Hepatocyte (in vitro differentiated cells): ENCODE results near the gene TWIST2. TPM values are rescaled to one million over a fixed set of nuclear protein-coding genes. Genes with fewer than 3 reads are reported as not detected.

ENCODE experiments used
- DNase-seq: peaks from one replicate; pipeline ENCODE4 v3.0.0-alpha.2; 2016; ENCODE audit warnings: low spot score
- H2AFZ ChIP-seq: fragments of 200-600 bp; sonication (generic); 2 replicates; pipeline ENCODE4 v1.6.0; 2016; ENCODE audit warnings: antibody characterized with exemption, mild to moderate bottlenecking
- H3K27ac ChIP-seq: fragments of 200-600 bp; sonication (generic); 2 replicates; pipeline ENCODE4 v1.5.1; 2016; ENCODE audit warnings: mild to moderate bottlenecking
- H3K27me3 ChIP-seq: fragments of 200-600 bp; sonication (generic); 2 replicates; pipeline ENCODE4 v1.6.1; 2016
- H3K36me3 ChIP-seq: fragments of 200-600 bp; sonication (generic); replicated peaks from 2 replicates; pipeline ENCODE4 v1.5.1; 2016; ENCODE audit warnings: low read depth; ENCODE audit not compliant: insufficient read depth
- H3K4me1 ChIP-seq: fragments of 200-600 bp; sonication (generic); 2 replicates; pipeline ENCODE4 v1.5.1; 2016; ENCODE audit warnings: mild to moderate bottlenecking, moderate library complexity; ENCODE audit not compliant: insufficient read depth
- H3K4me2 ChIP-seq: fragments of 200-600 bp; sonication (generic); 2 replicates; pipeline ENCODE4 v1.6.0; 2016
- H3K4me3 ChIP-seq: fragments of 200-600 bp; sonication (generic); 2 replicates; pipeline ENCODE4 v1.5.1; 2016; ENCODE audit warnings: mild to moderate bottlenecking
- H3K79me2 ChIP-seq: fragments of 200-600 bp; sonication (generic); 2 replicates; pipeline ENCODE4 v1.6.0; 2017; ENCODE audit warnings: mild to moderate bottlenecking
- H3K9me2 ChIP-seq: fragments of 200-600 bp; sonication (generic); replicated peaks from 2 replicates; pipeline ENCODE4 v1.6.0; 2017; ENCODE audit warnings: mild to moderate bottlenecking; ENCODE audit not compliant: insufficient read depth
- H3K9me3 ChIP-seq: fragments of 200-600 bp; sonication (generic); 2 replicates; pipeline ENCODE4 v1.5.1; 2016; ENCODE audit warnings: low read depth, mild to moderate bottlenecking
- H4K20me1 ChIP-seq: fragments of 200-600 bp; sonication (generic); 2 replicates; pipeline ENCODE4 v1.6.0; 2016; ENCODE audit warnings: mild to moderate bottlenecking; ENCODE audit not compliant: insufficient read depth, poor library complexity, severe bottlenecking
- EZH2 ChIP-seq: fragments of 200-600 bp; sonication (generic); IDR thresholded peaks from 2 replicates; pipeline ENCODE4 v1.6.1; 2016; ENCODE audit warnings: antibody characterized with exemption, mild to moderate bottlenecking, borderline replicate concordance
- EZH2phosphoT487 ChIP-seq: fragments of 200-600 bp; sonication (generic); IDR thresholded peaks from one replicate; pipeline ENCODE4 v1.6.1; 2018; ENCODE audit warnings: antibody characterized with exemption, mild to moderate bottlenecking, low read depth, moderate library complexity; ENCODE audit not compliant: unreplicated experiment, severe bottlenecking
- WGBS: methylation state at CpG from one replicate; pipeline ENCODE4 v1.1.6; 2016; ENCODE audit warnings: low lambda C conversion rate; ENCODE audit errors: missing lambda C conversion rate; 5-methylcytosine and 5-hydroxymethylcytosine counted together
- polyA plus RNA-seq: library from polyadenylated mRNA; unstranded; fragments of >200 nt; fragmentation: Nextera tagmentation; extraction: Ambion mirVana; gene quantifications from 2 replicates; pipeline ENCODE4 v1.2.1, GENCODE V29; 2016
- total RNA-seq: library from RNA; depleted of rRNA; stranded (reverse); fragments of >200 nt; gene quantifications from 2 replicates; pipeline ENCODE4 v1.2.3, GENCODE V29; 2014
- TF ChIP-seq, protein P1 (sequence below): fragments of 200-600 bp; sonication (generic); IDR thresholded peaks from 2 replicates; pipeline ENCODE4 v1.5.1; 2016; ENCODE audit warnings: antibody characterized with exemption, mild to moderate bottlenecking; ENCODE audit not compliant: poor library complexity

TWIST2 gene
- total and polyA plus RNA-seq, 2 experiments from 2014 or later = 13.5 to 19.7 TPM

DNA sequence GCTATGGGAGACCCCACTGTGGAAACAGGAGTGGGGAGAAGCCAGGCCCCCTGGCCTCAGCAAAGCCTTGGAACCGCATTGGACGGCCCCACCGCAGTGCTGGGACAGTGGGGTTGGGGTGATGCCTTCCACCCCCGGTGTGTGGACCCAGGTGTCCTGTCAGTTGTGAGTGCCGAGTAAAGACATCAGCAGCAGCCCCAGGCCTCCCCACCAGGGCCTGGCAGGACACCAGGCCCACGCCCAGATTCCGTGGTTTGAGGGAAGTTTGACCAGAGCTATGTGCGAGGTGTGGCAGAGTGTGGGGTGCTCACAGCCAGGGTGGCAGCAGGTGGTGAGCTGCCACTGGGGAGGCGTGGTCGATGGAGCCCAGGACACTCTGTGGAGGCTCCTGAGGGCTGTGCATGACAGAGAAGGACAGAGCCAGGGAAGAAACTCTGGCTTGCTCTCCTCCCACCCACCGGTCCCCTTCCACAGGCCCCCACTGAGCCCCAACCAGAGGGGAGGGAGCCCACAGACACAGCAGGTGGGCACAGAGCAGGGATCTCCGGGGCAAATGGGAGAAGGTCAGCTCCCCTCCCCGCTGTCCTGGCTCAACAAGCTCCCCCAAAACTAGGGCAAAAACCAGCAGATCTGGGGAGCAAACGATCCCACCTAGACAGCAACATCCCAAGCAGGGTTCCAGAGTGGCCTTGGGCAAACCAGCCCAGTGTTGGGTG is 69.1 kb downstream of the TWIST2 start:
- no peak overlapping the region for H3K4me3 ChIP-seq
- no peak overlapping the region for H3K4me2 ChIP-seq
- H3K9me2 ChIP-seq = no peaks in the 10 kb centered on the region
- H3K27ac ChIP-seq = no peak overlapping the region
- TF ChIP-seq, protein P1, sequence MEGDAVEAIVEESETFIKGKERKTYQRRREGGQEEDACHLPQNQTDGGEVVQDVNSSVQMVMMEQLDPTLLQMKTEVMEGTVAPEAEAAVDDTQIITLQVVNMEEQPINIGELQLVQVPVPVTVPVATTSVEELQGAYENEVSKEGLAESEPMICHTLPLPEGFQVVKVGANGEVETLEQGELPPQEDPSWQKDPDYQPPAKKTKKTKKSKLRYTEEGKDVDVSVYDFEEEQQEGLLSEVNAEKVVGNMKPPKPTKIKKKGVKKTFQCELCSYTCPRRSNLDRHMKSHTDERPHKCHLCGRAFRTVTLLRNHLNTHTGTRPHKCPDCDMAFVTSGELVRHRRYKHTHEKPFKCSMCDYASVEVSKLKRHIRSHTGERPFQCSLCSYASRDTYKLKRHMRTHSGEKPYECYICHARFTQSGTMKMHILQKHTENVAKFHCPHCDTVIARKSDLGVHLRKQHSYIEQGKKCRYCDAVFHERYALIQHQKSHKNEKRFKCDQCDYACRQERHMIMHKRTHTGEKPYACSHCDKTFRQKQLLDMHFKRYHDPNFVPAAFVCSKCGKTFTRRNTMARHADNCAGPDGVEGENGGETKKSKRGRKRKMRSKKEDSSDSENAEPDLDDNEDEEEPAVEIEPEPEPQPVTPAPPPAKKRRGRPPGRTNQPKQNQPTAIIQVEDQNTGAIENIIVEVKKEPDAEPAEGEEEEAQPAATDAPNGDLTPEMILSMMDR = no peak
- TF ChIP-seq EZH2phosphoT487 = no peak
- TF ChIP-seq EZH2 = no peak
- whole genome bisulfite sequencing = 92% methylated on average over 14 of the region's 14 CpGs
- H3K36me3 ChIP-seq = no peaks in the 10 kb centered on the region
- no peaks in the 10 kb centered on the region for H3K79me2 ChIP-seq
- H3K9me3 ChIP-seq = no peaks in the 10 kb centered on the region
- DNase-seq = no peak
- no peak overlapping the region for H2AFZ ChIP-seq
- H3K27me3 ChIP-seq = no peaks in the 10 kb centered on the region
- no peaks in the 10 kb centered on the region for H4K20me1 ChIP-seq
- H3K4me1 ChIP-seq = no peaks in the 10 kb centered on the region

DNA sequence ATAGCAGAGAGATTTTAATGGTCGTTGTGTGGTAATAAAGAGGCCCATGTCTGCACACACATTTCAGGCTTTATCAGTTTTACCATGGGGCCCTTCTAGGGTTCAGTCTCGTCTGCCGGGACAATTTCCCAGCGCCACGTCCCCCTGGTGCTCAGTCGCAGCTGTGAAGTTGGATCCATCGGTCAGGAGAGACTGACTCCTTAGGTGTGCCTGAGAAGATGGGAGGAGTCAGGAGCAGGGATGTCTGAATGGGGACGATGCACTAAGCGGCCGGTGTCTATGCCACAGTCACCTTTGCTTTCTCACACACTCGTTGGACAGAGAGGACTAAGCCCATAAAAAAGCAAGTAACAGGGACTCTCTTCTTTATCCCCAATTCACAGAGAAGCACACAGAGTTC is 71.4 kb downstream of the TWIST2 start:
- 64% methylated on average over 11 of the region's 11 CpGs for WGBS
- TF ChIP-seq EZH2 = no peak
- TF ChIP-seq, protein P1 = no peak
- no peak for TF ChIP-seq EZH2phosphoT487

DNA sequence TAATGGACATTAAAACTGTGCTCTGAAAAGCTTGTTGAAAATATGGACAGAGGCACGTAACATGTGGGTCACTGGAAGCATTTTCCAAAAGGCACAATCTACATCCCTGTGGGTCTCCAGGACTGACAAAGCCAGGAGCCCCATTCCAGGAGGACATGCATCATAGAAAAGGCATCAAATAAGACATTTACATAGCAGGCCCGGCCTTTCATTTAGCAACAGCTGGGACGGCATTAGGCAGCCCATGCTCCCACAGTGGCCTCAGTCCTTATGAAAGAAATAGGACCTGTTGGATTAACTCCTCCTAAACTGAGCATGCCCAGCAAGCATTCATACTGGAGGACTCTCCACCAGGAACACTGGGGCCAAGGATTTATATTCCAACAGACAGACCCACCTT is 72.2 kb downstream of the TWIST2 start:
- H3K36me3 ChIP-seq = no peaks in the 10 kb centered on the region
- no peaks in the 10 kb centered on the region for H3K9me2 ChIP-seq
- no peak for TF ChIP-seq EZH2
- TF ChIP-seq, protein P1 = no peak
- H3K4me1 ChIP-seq = no peaks in the 10 kb centered on the region
- H3K4me2 ChIP-seq = no peak overlapping the region
- no peaks in the 10 kb centered on the region for H4K20me1 ChIP-seq
- H3K9me3 ChIP-seq = no peaks in the 10 kb centered on the region
- H3K4me3 ChIP-seq = no peak overlapping the region
- H2AFZ ChIP-seq = no peak overlapping the region
- WGBS = 89% methylated on average over 3 of the region's 3 CpGs
- no peak for DNase-seq
- H3K27me3 ChIP-seq = no peaks in the 10 kb centered on the region
- no peak overlapping the region for H3K27ac ChIP-seq
- H3K79me2 ChIP-seq = no peaks in the 10 kb centered on the region

More for the DNA sequence above, 71.4 kb downstream of the TWIST2 start:
- H4K20me1 ChIP-seq = no peaks in the 10 kb centered on the region
- H3K4me1 ChIP-seq = no peaks in the 10 kb centered on the region
- no peak overlapping the region for H3K4me2 ChIP-seq
- no peak overlapping the region for H3K4me3 ChIP-seq
- H3K79me2 ChIP-seq = no peaks in the 10 kb centered on the region
- no peaks in the 10 kb centered on the region for H3K27me3 ChIP-seq
- H2AFZ ChIP-seq = no peak overlapping the region
- no peaks in the 10 kb centered on the region for H3K9me3 ChIP-seq
- no peaks in the 10 kb centered on the region for H3K9me2 ChIP-seq
- DNase-seq = no peak
- H3K27ac ChIP-seq = no peak overlapping the region
- H3K36me3 ChIP-seq = no peaks in the 10 kb centered on the region
